ENCODE data around the gene KCTD13. TPM values are rescaled to one million over a fixed set of nuclear protein-coding genes. Genes with fewer than 3 reads are reported as not detected.

KCTD13 gene
- total RNA-seq, 3 donors from 2014 or later (not counting 1 experiment from before 2014, with no cell fraction given), result 36.1 to 54.0 (median 51.7) TPM

- H3K9me3 ChIP-seq (ENCODE audit: control insufficient read depth, insufficient read depth, low read length), result no peaks in the 10 kb centered on the region
- peaks cover 23% of the 10 kb centered on the region for H3K36me3 ChIP-seq (ENCODE audit: control insufficient read depth, insufficient read depth, low read length)
- Mint-ChIP-seq H3K4me3 (no peak overlapping the region), H3K27me3 (ENCODE audit: low read depth in 2 of 2) (no peaks in the 10 kb centered on the region), H3K4me1 (peaks cover 18 to 29% of the 10 kb centered on the region in 2 donors), H3K9me3 (no peaks in the 10 kb centered on the region), H3K36me3 (no peaks in the 10 kb centered on the region), H3K27ac (no peak overlapping the region)
- no peak overlapping the region for H3K4me3 ChIP-seq (ENCODE audit: low read length)
- H3K4me1 ChIP-seq (ENCODE audit: control insufficient read depth, insufficient read depth, low read length), result peaks cover 26% of the 10 kb centered on the region
- TF ChIP-seq CTCF (IDR thresholded peaks at IDR 0.05), result no peak
- H3K27me3 ChIP-seq (ENCODE audit: control insufficient read depth, insufficient read depth, low read length), result no peaks in the 10 kb centered on the region
- intact Hi-C loops (cut with micrococcal nuclease), result no loop called here
- no peak overlapping the region for H3K27ac ChIP-seq (ENCODE audit: low read length)
- WGBS (ENCODE audit: insufficient coverage), result 98% methylated on average over 18 of the region's 19 CpGs
- ATAC-seq, result no peak
- DNase-seq, result no peak
Measured at GRCh38 chr16:29858974-29859373, 67.1 kb downstream of the KCTD13 start.

- whole genome bisulfite sequencing (ENCODE audit: insufficient coverage), result 94% methylated on average over 10 of the region's 10 CpGs
- peak overlapping the region; percentile 28 for H3K4me3 Mint-ChIP-seq
- intact Hi-C loops (cut with micrococcal nuclease), result no loop called here
- no peak overlapping the region for H3K27ac ChIP-seq (ENCODE audit: low read length)
- peak overlapping the region in 1 of 2 donors; percentile 38 for H3K27ac Mint-ChIP-seq
- H3K27me3 ChIP-seq (ENCODE audit: control insufficient read depth, insufficient read depth, low read length), result no peaks in the 10 kb centered on the region
- no peak for ATAC-seq
- DNase-seq, result no peak
- H3K27me3 Mint-ChIP-seq (ENCODE audit: low read depth in 2 of 2), result no peaks in the 10 kb centered on the region
- no peaks in the 10 kb centered on the region for H3K36me3 Mint-ChIP-seq
- H3K4me1 ChIP-seq (ENCODE audit: control insufficient read depth, insufficient read depth, low read length), result peaks cover 20% of the 10 kb centered on the region
- H3K36me3 ChIP-seq (ENCODE audit: control insufficient read depth, insufficient read depth, low read length), result peaks cover 23% of the 10 kb centered on the region
- H3K9me3 ChIP-seq (ENCODE audit: control insufficient read depth, insufficient read depth, low read length), result no peaks in the 10 kb centered on the region
- no peak overlapping the region for H3K4me3 ChIP-seq (ENCODE audit: low read length)
- H3K4me1 Mint-ChIP-seq, result peaks cover 18 to 25% of the 10 kb centered on the region in 2 donors
- H3K9me3 Mint-ChIP-seq, result no peaks in the 10 kb centered on the region
- no peak for TF ChIP-seq CTCF (IDR thresholded peaks at IDR 0.05)
Measured at GRCh38 chr16:29858149-29858849, 67.7 kb downstream of the KCTD13 start.

GRCh38 chr16:29857133-29857760, 68.8 kb downstream of the KCTD13 start:
- peaks cover 23% of the 10 kb centered on the region for H3K36me3 ChIP-seq (ENCODE audit: control insufficient read depth, insufficient read depth, low read length)
- Mint-ChIP-seq H3K27ac (no peak overlapping the region), H3K36me3 (no peaks in the 10 kb centered on the region), H3K4me3 (no peak overlapping the region), H3K4me1 (peaks cover 14 to 15% of the 10 kb centered on the region in 2 donors), H3K9me3 (no peaks in the 10 kb centered on the region), H3K27me3 (ENCODE audit: low read depth in 2 of 2) (no peaks in the 10 kb centered on the region)
- ATAC-seq (no peak), DNase-seq (no peak)
- H3K27ac ChIP-seq (ENCODE audit: low read length), result no peak overlapping the region
- WGBS (ENCODE audit: insufficient coverage), result 90% methylated on average over 7 of the region's 7 CpGs
- intact Hi-C loops (cut with micrococcal nuclease), result no loop called here
- H3K4me1 ChIP-seq (ENCODE audit: control insufficient read depth, insufficient read depth, low read length), result peaks cover 15% of the 10 kb centered on the region
- no peaks in the 10 kb centered on the region for H3K27me3 ChIP-seq (ENCODE audit: control insufficient read depth, insufficient read depth, low read length)
- no peak for TF ChIP-seq CTCF (IDR thresholded peaks at IDR 0.05)
- H3K9me3 ChIP-seq (ENCODE audit: control insufficient read depth, insufficient read depth, low read length), result no peaks in the 10 kb centered on the region
- H3K4me3 ChIP-seq (ENCODE audit: low read length), result no peak overlapping the region

Other genes with a start within 250 kb of the KCTD13 start
- 1 to 10 TPM; 2.5 to 6.3 (median 4.7) TPM for gene QPRT, start 247.0 kb downstream of the KCTD13 start, total RNA-seq
- 100 to 1,000 TPM in 2 of 3 donors, 10 to 100 TPM in 1; 100.0 to 172 (median 146) TPM for gene C16orf54, start 180.2 kb downstream of the KCTD13 start, total RNA-seq
- gene ZG16, start 148.0 kb downstream of the KCTD13 start, total RNA-seq, result not detected
- gene KIF22, start 135.5 kb downstream of the KCTD13 start, total RNA-seq, result 10 to 100 TPM; 73.4 to 96.0 (median 86.5) TPM
- gene MAZ, start 119.7 kb downstream of the KCTD13 start, total RNA-seq, result 100 to 1,000 TPM; 234 to 265 (median 252) TPM
- gene PRRT2, start 114.0 kb downstream of the KCTD13 start, total RNA-seq, result 1 to 10 TPM in 1 of 3 donors, under 1 TPM in 2; 0.70 to 1.4 (median 0.91) TPM
- 10 to 100 TPM in 2 of 3 donors, 1 to 10 TPM in 1; 8.9 to 16.2 (median 13.4) TPM for gene PAGR1, start 110.1 kb downstream of the KCTD13 start, total RNA-seq
- 100 to 1,000 TPM; 154 to 168 (median 163) TPM for gene MVP, start 105.8 kb downstream of the KCTD13 start, total RNA-seq
- 10 to 100 TPM; 42.3 to 66.9 (median 53.0) TPM for gene CDIPT, start 63.0 kb downstream of the KCTD13 start, total RNA-seq
- under 1 TPM in 1 of 3 donors, not detected in 2; 0.14 TPM for gene SEZ6L2, start 26.7 kb downstream of the KCTD13 start, total RNA-seq
- not detected for gene ASPHD1, start 25.7 kb downstream of the KCTD13 start, total RNA-seq
- gene TMEM219, start 35.9 kb upstream of the KCTD13 start, total RNA-seq, result 10 to 100 TPM; 50.2 to 69.5 (median 50.8) TPM
- gene TAOK2, start 47.6 kb upstream of the KCTD13 start, total RNA-seq, result 10 to 100 TPM; 35.3 to 42.8 (median 41.5) TPM
- gene HIRIP3, start 69.4 kb upstream of the KCTD13 start, total RNA-seq, result 10 to 100 TPM; 11.1 to 13.4 (median 12.7) TPM
- gene INO80E, start 70.0 kb upstream of the KCTD13 start, total RNA-seq, result 100 to 1,000 TPM in 1 of 3 donors, 10 to 100 TPM in 2; 75.0 to 107 (median 99.5) TPM
- gene DOC2A, start 84.8 kb upstream of the KCTD13 start, total RNA-seq, result not detected
- not detected for gene C16orf92, start 97.0 kb upstream of the KCTD13 start, total RNA-seq
- 1 to 10 TPM in 2 of 3 donors, under 1 TPM in 1; 0.88 to 2.0 (median 1.7) TPM for gene TLCD3B, start 105.0 kb upstream of the KCTD13 start, total RNA-seq
- 100 to 1,000 TPM; 412 to 544 (median 490) TPM for gene ALDOA, start 139.5 kb upstream of the KCTD13 start, total RNA-seq
- gene PPP4C, start 149.8 kb upstream of the KCTD13 start, total RNA-seq, result 100 to 1,000 TPM; 119 to 132 (median 130) TPM
- 1 to 10 TPM in 1 of 3 donors, under 1 TPM in 2; 0.91 to 1.1 (median 0.98) TPM for gene TBX6, start 165.7 kb upstream of the KCTD13 start, total RNA-seq
- 100 to 1,000 TPM; 148 to 177 (median 160) TPM for gene YPEL3, start 170.0 kb upstream of the KCTD13 start, total RNA-seq
- gene GDPD3, start 187.3 kb upstream of the KCTD13 start, total RNA-seq, result 10 to 100 TPM in 1 of 3 donors, 1 to 10 TPM in 2; 5.3 to 14.7 (median 9.1) TPM
- gene MAPK3, start 197.0 kb upstream of the KCTD13 start, total RNA-seq, result 10 to 100 TPM; 45.2 to 55.7 (median 50.9) TPM